ENCODE results near the gene SLC40A1.

DNA sequence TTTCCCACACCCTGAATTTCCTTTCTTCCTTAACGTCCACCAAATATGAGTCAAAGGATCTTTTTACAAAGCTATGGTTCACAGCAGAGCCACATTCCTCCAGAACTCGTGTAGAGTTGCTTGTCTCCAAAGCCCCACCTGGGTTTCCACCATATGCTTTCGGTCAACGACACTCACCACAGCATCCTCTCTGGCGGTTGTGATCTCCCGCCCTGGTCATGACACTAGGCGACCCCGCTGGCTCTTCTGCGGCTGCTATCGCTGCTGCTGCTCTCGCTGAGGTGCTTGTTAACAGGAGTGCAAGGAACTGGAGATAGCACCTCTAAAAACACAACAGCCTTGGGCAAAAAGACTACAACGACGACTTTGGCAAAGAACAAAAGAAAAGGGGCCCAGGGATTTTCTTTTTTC lies 340 bp downstream of the SLC40A1 start:
- TF ChIP-seq POLR2AphosphoS5 (IDR thresholded peaks at IDR 0.05; ENCODE audit: borderline replicate concordance, low read depth, low read length) (no peak), EZH2 (IDR thresholded peaks at IDR 0.05) (no peak), FOXP2 (optimal IDR thresholded peaks at IDR 0.05; ENCODE audit: control extremely low read depth, extremely low read length, insufficient read depth) (no peak)
